Trophoblast cell (in vitro differentiated cells and primary cell): ENCODE results near the gene SPPL2B.

ENCODE experiments used
- DNase-seq, 2 donors: peaks; one replicate each; pipeline ENCODE4 v3.0.0-alpha.2; 2016
- H2AFZ ChIP-seq: 2 replicates; pipeline ENCODE4 v1.6.1; 2013; ENCODE audit warnings: low read length, moderate library complexity, mild to moderate bottlenecking; ENCODE audit not compliant: insufficient read depth, poor library complexity
- H2AK5ac ChIP-seq: 2 replicates; pipeline ENCODE4 v1.6.1; 2013; ENCODE audit warnings: mild to moderate bottlenecking, low read length
- H2BK120ac ChIP-seq: 2 replicates; pipeline ENCODE4 v1.6.1; 2013; ENCODE audit warnings: low read length, mild to moderate bottlenecking, moderate library complexity; ENCODE audit not compliant: insufficient read depth, poor library complexity
- H2BK12ac ChIP-seq: 2 replicates; pipeline ENCODE4 v1.6.1; 2013; ENCODE audit warnings: mild to moderate bottlenecking, low read length, moderate library complexity
- H2BK5ac ChIP-seq: 2 replicates; pipeline ENCODE4 v1.6.1; 2013; ENCODE audit warnings: low read length, low read depth, moderate library complexity, mild to moderate bottlenecking; ENCODE audit not compliant: poor library complexity
- H3K14ac ChIP-seq: 2 replicates; pipeline ENCODE4 v1.6.1; 2013; ENCODE audit warnings: mild to moderate bottlenecking, low read length
- H3K18ac ChIP-seq: 2 replicates; pipeline ENCODE4 v1.6.1; 2013; ENCODE audit warnings: mild to moderate bottlenecking, low read length
- H3K23ac ChIP-seq: 2 replicates; pipeline ENCODE4 v1.6.1; 2013; ENCODE audit warnings: low read length
- H3K27ac ChIP-seq: 2 replicates; pipeline ENCODE4 v1.5.1; 2013; ENCODE audit warnings: low read depth, mild to moderate bottlenecking, inconsistent platforms, low read length, moderate library complexity
- H3K27me3 ChIP-seq: 2 replicates; pipeline ENCODE4 v1.6.1; 2013; ENCODE audit warnings: inconsistent platforms, mild to moderate bottlenecking, low read length, moderate library complexity; ENCODE audit not compliant: insufficient read depth
- H3K36me3 ChIP-seq, 2 experiments: 1 replicate in 1 of 2; 2 replicates in 1 of 2; pipeline ENCODE4 v1.6.1; 2013; ENCODE audit warnings: low read length in 2 of 2, mild to moderate bottlenecking in 2 of 2, moderate library complexity in 1 of 2; ENCODE audit not compliant: insufficient read depth in 2 of 2, control insufficient read depth in 1 of 2
- H3K4ac ChIP-seq: 2 replicates; pipeline ENCODE4 v1.6.1; 2013; ENCODE audit warnings: low read depth, mild to moderate bottlenecking, low read length, moderate library complexity
- H3K4me1 ChIP-seq, 2 experiments: 1 replicate in 1 of 2; 2 replicates in 1 of 2; pipeline ENCODE4 v1.6.1; 2013; ENCODE audit warnings: low read length in 2 of 2, mild to moderate bottlenecking in 2 of 2, moderate library complexity in 1 of 2; ENCODE audit not compliant: insufficient read depth in 2 of 2, control insufficient read depth in 1 of 2
- H3K4me2 ChIP-seq: 2 replicates; pipeline ENCODE4 v1.6.1; 2013; ENCODE audit warnings: inconsistent platforms, mild to moderate bottlenecking, low read length, moderate library complexity
- H3K4me3 ChIP-seq: 2 replicates; pipeline ENCODE4 v1.5.1; 2013; ENCODE audit warnings: mild to moderate bottlenecking, low read depth, low read length, inconsistent platforms
- H3K79me1 ChIP-seq: one replicate; pipeline ENCODE4 v1.6.1; 2013; ENCODE audit warnings: low read length
- H3K79me2 ChIP-seq: 2 replicates; pipeline ENCODE4 v1.6.1; 2013; ENCODE audit warnings: low read length, mild to moderate bottlenecking; ENCODE audit not compliant: control insufficient read depth, insufficient read depth, poor library complexity
- H3K9ac ChIP-seq: 2 replicates; pipeline ENCODE4 v1.6.1; 2013; ENCODE audit warnings: mild to moderate bottlenecking, low read length
- H3K9me3 ChIP-seq: 2 replicates; pipeline ENCODE4 v1.6.1; 2013; ENCODE audit warnings: low read depth, mild to moderate bottlenecking, control low read depth, inconsistent platforms, low read length; ENCODE audit not compliant: insufficient read depth
- H4K12ac ChIP-seq: 2 replicates; pipeline ENCODE4 v1.6.1; 2013; ENCODE audit warnings: low read depth, mild to moderate bottlenecking, low read length, moderate library complexity
- H4K8ac ChIP-seq: 2 replicates; pipeline ENCODE4 v1.6.1; 2013; ENCODE audit warnings: low read depth, mild to moderate bottlenecking, low read length, moderate library complexity
- H4K91ac ChIP-seq: one replicate; pipeline ENCODE4 v1.6.1; 2013; ENCODE audit warnings: low read depth, mild to moderate bottlenecking, low read length, moderate library complexity
- WGBS: extraction: QIAGEN DNeasy Blood & Tissue Kit; methylation state at CpG from one replicate; pipeline ENCODE4 v1.1.7; 2013; ENCODE audit warnings: missing lambda C conversion rate; ENCODE audit not compliant: insufficient read length, insufficient coverage; ENCODE audit errors: extremely low coverage; 5-methylcytosine and 5-hydroxymethylcytosine counted together

Gene SPPL2B

DNA sequence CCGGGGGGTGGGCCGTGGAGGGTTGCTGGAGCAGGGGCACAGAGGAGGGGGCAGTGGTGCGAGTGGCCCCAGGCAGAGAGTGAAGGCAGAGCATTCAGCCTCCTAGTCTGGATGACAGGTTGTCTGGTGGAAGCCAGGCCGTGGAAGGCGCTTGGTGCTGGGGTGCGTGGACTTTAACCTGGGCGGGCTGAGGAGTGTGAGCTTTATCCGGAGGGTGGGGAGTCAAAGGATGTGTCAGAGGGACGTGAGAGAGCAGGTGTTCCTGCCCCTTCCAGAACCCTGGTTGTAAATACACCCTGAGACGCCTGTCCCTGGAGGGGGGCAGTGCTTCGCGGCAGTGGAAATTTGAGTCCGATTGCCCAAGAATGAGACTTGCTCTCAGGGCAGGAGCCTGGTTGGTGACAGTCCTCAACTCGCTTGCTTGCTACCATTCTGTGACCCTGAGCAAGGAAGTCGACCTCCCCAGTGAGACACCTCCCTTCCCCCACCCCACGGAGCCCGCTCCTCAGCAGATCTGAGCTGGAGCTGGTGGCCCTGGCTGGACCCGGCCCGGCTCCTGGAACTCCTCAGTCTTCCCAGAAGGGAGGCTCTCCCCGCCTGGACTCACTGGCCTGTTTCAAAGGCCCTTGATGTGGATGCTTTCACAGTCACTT, 2.3 kb downstream of the SPPL2B start:
- Histone ChIP-seq H3K36me3 (peaks cover 4 to 8% of the 10 kb centered on the region in 2 experiments), H3K4ac (peak overlapping the region; percentile 23), H3K9ac (no peak overlapping the region), H2BK120ac (no peak overlapping the region), H3K4me3 (no peak overlapping the region), H3K9me3 (peaks cover 3% of the 10 kb centered on the region), H2AK5ac (no peak overlapping the region), H3K79me2 (peaks cover 10% of the 10 kb centered on the region), H2BK5ac (no peak overlapping the region), H3K79me1 (peaks cover 8% of the 10 kb centered on the region), H4K12ac (no peak overlapping the region), H3K27ac (no peak overlapping the region), H2AFZ (no peak overlapping the region), H3K14ac (no peak overlapping the region), H3K4me1 (peaks cover 8 to 19% of the 10 kb centered on the region in 2 experiments), H3K4me2 (no peak overlapping the region), H4K8ac (no peak overlapping the region), H3K23ac (no peak overlapping the region), H4K91ac (no peak overlapping the region), H3K18ac (no peak overlapping the region), H3K27me3 (no peaks in the 10 kb centered on the region), H2BK12ac (no peak overlapping the region)
- WGBS, result no CpG with 5 or more reads among the region's 20 CpGs
- no peak for DNase-seq

DNA sequence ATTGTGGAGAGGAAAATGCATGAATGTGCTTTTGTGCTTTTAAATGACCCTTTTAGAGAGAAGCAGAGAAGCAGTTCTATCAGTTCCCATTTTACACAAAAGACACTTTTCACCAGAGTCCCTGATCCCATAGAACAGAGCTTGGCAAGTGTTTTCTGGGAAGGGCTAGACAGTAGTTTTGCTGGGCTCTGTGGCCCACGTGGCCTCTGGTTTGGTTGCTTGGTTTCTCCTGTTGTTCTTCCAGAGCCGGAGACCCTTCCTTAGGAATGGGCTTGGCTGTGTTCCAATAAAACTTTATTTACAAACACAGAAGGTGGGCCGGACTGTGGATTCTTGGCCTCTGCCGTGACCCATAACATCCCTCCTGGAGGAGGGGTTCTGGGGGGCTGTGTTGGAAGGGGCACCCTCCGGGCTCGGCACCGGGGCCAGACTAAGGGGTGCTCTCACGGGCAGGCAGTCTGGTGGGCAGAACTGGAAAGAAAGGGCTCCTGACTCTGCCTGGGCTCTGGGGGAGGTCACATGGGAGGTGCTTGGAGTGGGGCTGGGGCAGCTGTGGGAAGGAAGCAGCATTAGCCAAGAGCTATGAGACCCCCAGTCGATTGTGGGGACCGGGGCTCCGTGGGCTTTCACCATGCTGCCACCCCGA, 3.2 kb downstream of the SPPL2B start:
- Histone ChIP-seq H3K23ac (no peak overlapping the region), H3K36me3 (peaks cover 0 to 4% of the 10 kb centered on the region in 2 experiments), H2BK12ac (no peak overlapping the region), H2AK5ac (no peak overlapping the region), H3K9me3 (peaks cover 9% of the 10 kb centered on the region), H3K27ac (no peak overlapping the region), H3K27me3 (no peaks in the 10 kb centered on the region), H3K4ac (peak overlapping the region; percentile 37), H3K4me3 (no peak overlapping the region), H3K14ac (no peak overlapping the region), H3K79me2 (peaks cover 10% of the 10 kb centered on the region), H4K8ac (no peak overlapping the region), H2BK120ac (no peak overlapping the region), H4K91ac (no peak overlapping the region), H3K18ac (no peak overlapping the region), H4K12ac (no peak overlapping the region), H3K9ac (no peak overlapping the region), H3K79me1 (peaks cover 8% of the 10 kb centered on the region), H3K4me1 (peaks cover 8 to 23% of the 10 kb centered on the region in 2 experiments), H2BK5ac (no peak overlapping the region), H3K4me2 (no peak overlapping the region), H2AFZ (no peak overlapping the region)
- WGBS, result no CpG with 5 or more reads among the region's 12 CpGs
- no peak for DNase-seq

- peaks cover 9% of the 10 kb centered on the region for H3K9me3 ChIP-seq
- H3K4me3 ChIP-seq, result no peak overlapping the region
- H3K27me3 ChIP-seq, result no peaks in the 10 kb centered on the region
- no CpG with 5 or more reads among the region's 17 CpGs for WGBS
- no peak overlapping the region for H4K8ac ChIP-seq
- H3K79me2 ChIP-seq, result peaks cover 10% of the 10 kb centered on the region
- no peak overlapping the region for H2BK120ac ChIP-seq
- H3K9ac ChIP-seq, result no peak overlapping the region
- no peak overlapping the region for H3K23ac ChIP-seq
- H2AFZ ChIP-seq, result no peak overlapping the region
- H4K91ac ChIP-seq, result no peak overlapping the region
- H3K4ac ChIP-seq, result peak overlapping the region; percentile 22
- H2BK5ac ChIP-seq, result no peak overlapping the region
- DNase-seq, result no peak
- no peak overlapping the region for H3K4me2 ChIP-seq
- H2BK12ac ChIP-seq, result no peak overlapping the region
- no peak overlapping the region for H3K18ac ChIP-seq
- H4K12ac ChIP-seq, result no peak overlapping the region
- H3K14ac ChIP-seq, result no peak overlapping the region
- peaks cover 0 to 4% of the 10 kb centered on the region in 2 experiments for H3K36me3 ChIP-seq
- no peak overlapping the region for H3K27ac ChIP-seq
- peaks cover 12 to 27% of the 10 kb centered on the region in 2 experiments for H3K4me1 ChIP-seq
- H3K79me1 ChIP-seq, result peaks cover 8% of the 10 kb centered on the region
- no peak overlapping the region for H2AK5ac ChIP-seq
These were observed 4.0 kb downstream of the SPPL2B start for GRCh38 chr19:2332341-2333026.

GRCh38 chr19:2333027-2333806, 4.7 kb downstream of the SPPL2B start:
- no CpG with 5 or more reads among the region's 27 CpGs for WGBS
- peaks cover 15 to 29% of the 10 kb centered on the region in 2 experiments for H3K4me1 ChIP-seq
- H3K18ac ChIP-seq, result no peak overlapping the region
- H3K36me3 ChIP-seq, result peaks cover 0 to 4% of the 10 kb centered on the region in 2 experiments
- DNase-seq, result peak in 1 of 2 donors; percentile 55
- no peak overlapping the region for H4K12ac ChIP-seq
- H4K8ac ChIP-seq, result no peak overlapping the region
- H3K27me3 ChIP-seq, result no peaks in the 10 kb centered on the region
- H3K9me3 ChIP-seq, result peaks cover 9% of the 10 kb centered on the region
- no peak overlapping the region for H2AFZ ChIP-seq
- H4K91ac ChIP-seq, result no peak overlapping the region
- no peak overlapping the region for H3K9ac ChIP-seq
- H3K79me2 ChIP-seq, result peaks cover 9% of the 10 kb centered on the region
- H3K4ac ChIP-seq, result no peak overlapping the region
- H3K4me3 ChIP-seq, result no peak overlapping the region
- peaks cover 7% of the 10 kb centered on the region for H3K79me1 ChIP-seq
- H3K27ac ChIP-seq, result no peak overlapping the region
- no peak overlapping the region for H3K23ac ChIP-seq
- no peak overlapping the region for H3K4me2 ChIP-seq
- H2BK12ac ChIP-seq, result no peak overlapping the region
- H2AK5ac ChIP-seq, result no peak overlapping the region
- H3K14ac ChIP-seq, result no peak overlapping the region
- H2BK120ac ChIP-seq, result no peak overlapping the region
- H2BK5ac ChIP-seq, result no peak overlapping the region
